Ovary (tissue), 10 donors: Measurements from ENCODE around the gene ACSL6. TPM values are rescaled to one million over a fixed set of nuclear protein-coding genes. Genes with fewer than 3 reads are reported as not detected.

Experiments used
- DNase-seq, 5 donors: peaks; one replicate each; pipeline ENCODE4 v3.0.0-alpha.2; 2019 to 2020
- H3K27ac ChIP-seq, 2 donors: fragments of 200-600 bp; one replicate each; pipeline versions ENCODE4 v1.5.1 to v1.8.0; 2019 to 2022
- H3K27me3 ChIP-seq: fragments of 200-600 bp; one replicate; pipeline ENCODE4 v1.8.0; 2022
- H3K36me3 ChIP-seq: fragments of 200-600 bp; sonication (generic); one replicate; pipeline ENCODE4 v1.5.1; 2019
- H3K4me1 ChIP-seq: one replicate; pipeline ENCODE4 v1.8.1; 2013; ENCODE audit warnings: mild to moderate bottlenecking, moderate library complexity; ENCODE audit not compliant: insufficient read depth
- H3K4me3 ChIP-seq: fragments of 200-600 bp; sonication (generic); one replicate; pipeline ENCODE4 v1.5.1; 2017
- H3K9me3 ChIP-seq, 2 donors: fragments of 200-600 bp in 1 of 2; sonication (generic) in 1 of 2; one replicate each; pipeline versions ENCODE4 v1.5.1 to v1.8.1; 2013 to 2019; ENCODE audit warnings: mild to moderate bottlenecking in 1 of 2, moderate library complexity in 1 of 2
- EP300 ChIP-seq: sonication (generic); formaldehyde crosslinking; IDR thresholded peaks from one replicate; pipeline ENCODE4 v1.6.1; 2017; ENCODE audit warnings: antibody characterized with exemption
- POLR2A ChIP-seq: fragments of 450-650 bp; IDR thresholded peaks from one replicate; pipeline ENCODE4 v1.6.1; 2017; ENCODE audit warnings: antibody characterized with exemption, mild to moderate bottlenecking, moderate library complexity
- WGBS, 3 donors: extraction: QIAGEN DNeasy Blood & Tissue Kit in 1 of 3; methylation state at CpG; one replicate each; pipeline versions ENCODE4 v1.1.5 to v1.1.7; 2013 to 2017; 5-methylcytosine and 5-hydroxymethylcytosine counted together
- intact Hi-C, 4 donors: fragments of 100-400 bp; cut with DNase I; formaldehyde crosslinking; loops; one replicate each; pipeline versions ENCODE4 v1.11.0 to v1.15.1; 2022 to 2023
- long read RNA-seq, 3 donors: library from polyadenylated mRNA in 2 of 3; unstranded in 2 of 3; transcript quantifications; one replicate each; pipeline ENCODE4 v2.0.0 and lab custom pipeline, GENCODE V29; 2021 to 2026
- polyA plus RNA-seq, 2 donors: library from polyadenylated mRNA; stranded (reverse); fragments of 200-250 nt in 1 of 2; fragments of 350-450 nt in 1 of 2; fragmentation: Illumina TruSeq in 1 of 2; extraction: RNeasy Lipid Tissue Mini Kit (QIAGEN cat#74804) in 1 of 2; gene quantifications; one replicate each; pipeline ENCODE4 v1.2.3, GENCODE V29; 2013 to 2014
- total RNA-seq, 7 donors: library from RNA; depleted of rRNA in 2 of 7; stranded (reverse); fragments of >200 nt in 2 of 7; fragmentation: NEBNext Ultra II Directional in 3 of 7; extraction: Animal tissue kit (Norgen Biotek cat#: 25700) in 3 of 7; gene quantifications; one replicate each; pipeline versions ENCODE4 v1.1.0 to v1.2.4, GENCODE V29; 2016 to 2023
- TF ChIP-seq, protein P1 (sequence below), 3 donors: fragments of 450-650 bp in 2 of 3; fragments of 200-600 bp in 1 of 3; IDR thresholded peaks; one replicate each; pipeline versions ENCODE4 v1.5.1 to v1.8.0; 2016 to 2022; ENCODE audit warnings: antibody characterized with exemption in 3 of 3, mild to moderate bottlenecking in 1 of 3
- donor health status: DM: no; HTN: no; CAD: no; lungs with moderate emphysema.
- donor health status: DM: no; HTN: no; CAD: no.
- donor health status: Bipolar disorder and iron deficiency.
- donor health status: DM: yes; HTN: yes; CAD: no.
- donor health status: DM: no; HTN: no; CAD: no.
- donor health status: DM: yes; HTN: yes; CAD: no.

The ACSL6 gene, protein sequence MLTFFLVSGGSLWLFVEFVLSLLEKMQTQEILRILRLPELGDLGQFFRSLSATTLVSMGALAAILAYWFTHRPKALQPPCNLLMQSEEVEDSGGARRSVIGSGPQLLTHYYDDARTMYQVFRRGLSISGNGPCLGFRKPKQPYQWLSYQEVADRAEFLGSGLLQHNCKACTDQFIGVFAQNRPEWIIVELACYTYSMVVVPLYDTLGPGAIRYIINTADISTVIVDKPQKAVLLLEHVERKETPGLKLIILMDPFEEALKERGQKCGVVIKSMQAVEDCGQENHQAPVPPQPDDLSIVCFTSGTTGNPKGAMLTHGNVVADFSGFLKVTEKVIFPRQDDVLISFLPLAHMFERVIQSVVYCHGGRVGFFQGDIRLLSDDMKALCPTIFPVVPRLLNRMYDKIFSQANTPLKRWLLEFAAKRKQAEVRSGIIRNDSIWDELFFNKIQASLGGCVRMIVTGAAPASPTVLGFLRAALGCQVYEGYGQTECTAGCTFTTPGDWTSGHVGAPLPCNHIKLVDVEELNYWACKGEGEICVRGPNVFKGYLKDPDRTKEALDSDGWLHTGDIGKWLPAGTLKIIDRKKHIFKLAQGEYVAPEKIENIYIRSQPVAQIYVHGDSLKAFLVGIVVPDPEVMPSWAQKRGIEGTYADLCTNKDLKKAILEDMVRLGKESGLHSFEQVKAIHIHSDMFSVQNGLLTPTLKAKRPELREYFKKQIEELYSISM
- total RNA-seq (under 1 TPM in 6 of 7 donors, not detected in 1; 0.07 to 0.34 (median 0.22) TPM), polyA plus RNA-seq (under 1 TPM; 0.17 to 0.65 TPM)
- long read RNA-seq, donor 1, partial matches to known transcripts, result 1 of 1 reads
- long read RNA-seq, donor 1, other reads (novel, unspliced or antisense), result 0 of 1 reads
- long read RNA-seq, donor 2, partial matches to known transcripts, result 0 of 1 reads
- long read RNA-seq, donor 2, other reads (novel, unspliced or antisense), result 0 of 1 reads
- long read RNA-seq, donor 3, result 0 reads

DNA sequence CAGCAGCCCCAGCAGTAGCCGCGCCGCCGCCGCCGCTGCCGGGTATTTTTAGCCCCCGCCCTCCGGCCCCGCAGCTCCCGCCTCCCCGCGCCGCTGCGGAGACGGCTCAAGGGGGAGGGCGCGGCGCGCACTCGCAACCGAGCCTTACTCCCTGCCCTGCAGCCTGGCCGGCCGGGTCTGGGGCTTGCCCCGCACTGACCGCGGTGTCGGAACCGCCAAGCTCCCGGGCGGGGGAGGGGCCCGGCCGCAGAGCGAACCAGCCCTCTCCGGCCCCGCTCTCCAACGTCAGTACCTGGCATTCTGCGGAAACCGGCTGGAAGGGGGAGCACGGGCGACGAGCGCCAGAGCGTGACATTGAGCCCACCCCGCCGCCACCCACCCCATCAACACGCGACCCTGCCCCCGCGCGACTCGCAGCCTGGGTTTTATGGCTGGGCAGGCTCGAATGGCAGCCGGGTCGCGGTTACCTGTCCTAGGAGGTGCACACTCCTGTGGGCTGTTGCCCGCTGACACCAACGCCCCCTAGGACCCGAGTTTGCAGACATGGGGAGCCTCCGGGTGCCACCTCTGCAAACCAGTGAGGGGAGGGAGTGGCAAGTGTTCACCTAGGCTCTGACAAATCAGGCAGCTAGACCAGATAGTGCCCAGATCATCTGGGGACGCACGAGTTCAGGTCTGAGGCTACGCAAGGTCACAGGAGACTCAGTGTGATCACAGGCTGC lies at the start of gene ACSL6:
Gene ACSL6, minus strand, starts transcription at position 37 of the 722 bp plus-strand sequence. CDS start 105 bp downstream, outside the sequence.
- no peak within 1 kb of the TSS for H3K27ac ChIP-seq
- intact Hi-C loops, result no loop called here

DNA sequence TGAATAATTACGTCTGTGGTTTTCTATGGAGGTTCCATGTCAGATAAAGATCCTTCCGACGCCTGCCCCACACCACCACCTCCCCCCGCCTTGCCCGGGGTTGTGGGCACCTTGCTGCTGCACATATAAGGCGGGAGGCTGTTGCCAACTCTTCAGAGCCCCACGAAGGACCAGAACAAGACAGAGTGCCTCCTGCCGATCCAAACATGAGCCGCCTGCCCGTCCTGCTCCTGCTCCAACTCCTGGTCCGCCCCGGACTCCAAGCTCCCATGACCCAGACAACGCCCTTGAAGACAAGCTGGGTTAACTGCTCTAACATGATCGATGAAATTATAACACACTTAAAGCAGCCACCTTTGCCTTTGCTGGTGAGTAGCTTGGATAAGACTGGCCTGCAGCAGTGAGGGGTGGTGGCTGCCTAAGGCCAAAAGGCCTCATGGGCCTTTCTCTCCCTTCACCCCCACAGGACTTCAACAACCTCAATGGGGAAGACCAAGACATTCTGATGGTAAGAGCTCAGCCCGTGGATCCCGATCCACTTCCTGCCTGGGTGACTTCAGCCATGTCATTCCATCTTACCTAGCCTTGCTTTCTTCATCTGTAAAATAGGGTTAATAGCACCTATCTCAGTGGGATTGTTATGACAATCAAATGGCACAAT lies 49.2 kb upstream of the ACSL6 start, which contains the start of gene IL3:
Gene IL3, plus strand, starts transcription at position 155 of the 661 bp plus-strand sequence. Its CDS starts 52 bp downstream, at position 207.
- intact Hi-C loops, result loop anchor here in 3 of 4 donors (5.0 to 10.0 kb wide), 2 partner anchors 473 to 476 kb away; no protein-coding TSS in a partner anchor
- Histone ChIP-seq H3K36me3 (no peaks in the 10 kb centered on the region), H3K9me3 (no peaks in the 10 kb centered on the region), H3K4me1 (no peaks in the 10 kb centered on the region), H3K4me3 (no peak within 1 kb of the TSS), H3K27me3 (no peaks in the 10 kb centered on the region), H3K27ac (no peak within 1 kb of the TSS)
- DNase-seq, result peak in 3 of 5 donors; percentile 2 to 20 (median 5)
- 88 to 92% (median 89%) methylated on average over 16 of the region's 16 CpGs for WGBS, 3 donors
- TF ChIP-seq EP300, result no peak

More for the DNA sequence above, at the start of gene ACSL6:
- H3K4me1 ChIP-seq, result peaks cover 7% of the 10 kb centered on the region
- H3K4me3 ChIP-seq, result peak within 1 kb of the TSS; percentile 31
- no peaks in the 10 kb centered on the region for H3K9me3 ChIP-seq
- H3K36me3 ChIP-seq, result no peaks in the 10 kb centered on the region
- DNase-seq, result peak in 2 of 5 donors; percentile 21 to 47
- no peak for TF ChIP-seq POLR2A
- no peak for TF ChIP-seq EP300
- TF ChIP-seq, protein P1, sequence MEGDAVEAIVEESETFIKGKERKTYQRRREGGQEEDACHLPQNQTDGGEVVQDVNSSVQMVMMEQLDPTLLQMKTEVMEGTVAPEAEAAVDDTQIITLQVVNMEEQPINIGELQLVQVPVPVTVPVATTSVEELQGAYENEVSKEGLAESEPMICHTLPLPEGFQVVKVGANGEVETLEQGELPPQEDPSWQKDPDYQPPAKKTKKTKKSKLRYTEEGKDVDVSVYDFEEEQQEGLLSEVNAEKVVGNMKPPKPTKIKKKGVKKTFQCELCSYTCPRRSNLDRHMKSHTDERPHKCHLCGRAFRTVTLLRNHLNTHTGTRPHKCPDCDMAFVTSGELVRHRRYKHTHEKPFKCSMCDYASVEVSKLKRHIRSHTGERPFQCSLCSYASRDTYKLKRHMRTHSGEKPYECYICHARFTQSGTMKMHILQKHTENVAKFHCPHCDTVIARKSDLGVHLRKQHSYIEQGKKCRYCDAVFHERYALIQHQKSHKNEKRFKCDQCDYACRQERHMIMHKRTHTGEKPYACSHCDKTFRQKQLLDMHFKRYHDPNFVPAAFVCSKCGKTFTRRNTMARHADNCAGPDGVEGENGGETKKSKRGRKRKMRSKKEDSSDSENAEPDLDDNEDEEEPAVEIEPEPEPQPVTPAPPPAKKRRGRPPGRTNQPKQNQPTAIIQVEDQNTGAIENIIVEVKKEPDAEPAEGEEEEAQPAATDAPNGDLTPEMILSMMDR (IDR thresholded peaks at IDR 0.05), result no peak
- WGBS, 3 donors, result 3 to 7% (median 4%) methylated on average over 26 to 63 of the region's 63 CpGs
- no peaks in the 10 kb centered on the region for H3K27me3 ChIP-seq

DNA sequence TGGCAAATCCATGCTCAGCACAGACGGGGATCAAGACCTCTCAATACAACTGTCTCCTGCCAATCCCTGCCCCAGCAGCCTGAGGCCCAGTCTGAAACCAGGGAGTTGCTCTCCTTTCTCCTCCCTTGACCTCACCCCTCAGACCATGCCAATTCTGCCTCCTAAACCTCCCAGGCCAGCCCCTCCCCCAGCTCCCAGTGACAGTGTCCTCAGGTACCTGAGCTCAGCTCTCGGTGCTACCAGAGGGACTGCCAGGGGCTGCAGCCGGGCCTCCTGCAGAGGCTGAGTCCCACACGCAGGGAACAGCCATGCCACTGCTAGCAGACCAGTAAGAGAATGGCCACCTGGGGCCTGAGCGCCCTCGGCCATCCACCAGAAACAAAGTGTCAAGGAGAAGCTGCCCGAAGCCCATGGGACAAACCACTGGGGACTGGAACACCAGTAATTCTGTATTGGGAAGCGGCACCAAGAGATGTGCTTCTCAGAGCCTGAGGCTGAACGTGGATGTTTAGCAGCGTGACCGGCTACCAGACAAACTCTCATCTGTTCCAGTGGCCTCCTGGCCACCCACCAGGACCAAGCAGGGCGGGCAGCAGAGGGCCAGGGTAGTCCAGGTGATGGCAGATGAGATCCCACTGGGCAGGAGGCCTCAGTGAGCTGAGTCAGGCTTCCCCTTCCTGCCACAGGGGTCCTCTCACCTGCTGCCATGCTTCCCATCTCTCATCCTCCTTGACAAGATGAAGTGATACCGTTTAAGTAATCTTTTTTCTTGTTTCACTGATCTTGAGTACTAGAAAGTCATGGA lies 48.4 kb upstream of the ACSL6 start:
- H3K27ac ChIP-seq, result no peak overlapping the region
- intact Hi-C loops, result loop anchor here in 3 of 4 donors (5.0 to 10.0 kb wide), 2 partner anchors 473 to 475 kb away; no protein-coding TSS in a partner anchor
- WGBS, 3 donors, result 85 to 89% (median 89%) methylated on average over 12 to 13 of the region's 13 CpGs
- no peaks in the 10 kb centered on the region for H3K36me3 ChIP-seq
- TF ChIP-seq, protein P1 (IDR thresholded peaks at IDR 0.05), result no peak
- TF ChIP-seq POLR2A (no peak), EP300 (no peak)
- peak in 3 of 5 donors; percentile 2 to 17 (median 5) for DNase-seq
- H3K9me3 ChIP-seq, result no peaks in the 10 kb centered on the region
- H3K27me3 ChIP-seq, result no peaks in the 10 kb centered on the region
- no peaks in the 10 kb centered on the region for H3K4me1 ChIP-seq
- H3K4me3 ChIP-seq, result no peak overlapping the region
